ENCODE data around the gene SUN1.
"Not testable (repeated sequence)": the region's sequence is repeated elsewhere in the genome, so short reads cannot be mapped to it uniquely, and the experiment has no call there.

SUN1 gene

GRCh38 chr7:794207-794606 lies 38.1 kb upstream of the SUN1 start:
- Histone ChIP-seq H3K9me3 (ENCODE audit: control insufficient read depth in 2 of 2, low read length in 2 of 2) (no peaks in the 10 kb centered on the region), H3K9ac (ENCODE audit: low read length in 2 of 2) (no peak overlapping the region), H3K4me3 (ENCODE audit: low read length in 2 of 2) (no peak overlapping the region), H3K27me3 (ENCODE audit: control insufficient read depth in 1 of 2, insufficient read depth in 2 of 2, low read length in 2 of 2) (no peaks in the 10 kb centered on the region), H3K36me3 (ENCODE audit: control insufficient read depth in 2 of 2, insufficient read depth in 2 of 2, low read length in 2 of 2) (no peaks in the 10 kb centered on the region), H3K4me1 (ENCODE audit: control insufficient read depth, insufficient read depth, low read length) (peaks cover 16% of the 10 kb centered on the region), H3K27ac (ENCODE audit: low read length) (no peak overlapping the region)

DNA sequence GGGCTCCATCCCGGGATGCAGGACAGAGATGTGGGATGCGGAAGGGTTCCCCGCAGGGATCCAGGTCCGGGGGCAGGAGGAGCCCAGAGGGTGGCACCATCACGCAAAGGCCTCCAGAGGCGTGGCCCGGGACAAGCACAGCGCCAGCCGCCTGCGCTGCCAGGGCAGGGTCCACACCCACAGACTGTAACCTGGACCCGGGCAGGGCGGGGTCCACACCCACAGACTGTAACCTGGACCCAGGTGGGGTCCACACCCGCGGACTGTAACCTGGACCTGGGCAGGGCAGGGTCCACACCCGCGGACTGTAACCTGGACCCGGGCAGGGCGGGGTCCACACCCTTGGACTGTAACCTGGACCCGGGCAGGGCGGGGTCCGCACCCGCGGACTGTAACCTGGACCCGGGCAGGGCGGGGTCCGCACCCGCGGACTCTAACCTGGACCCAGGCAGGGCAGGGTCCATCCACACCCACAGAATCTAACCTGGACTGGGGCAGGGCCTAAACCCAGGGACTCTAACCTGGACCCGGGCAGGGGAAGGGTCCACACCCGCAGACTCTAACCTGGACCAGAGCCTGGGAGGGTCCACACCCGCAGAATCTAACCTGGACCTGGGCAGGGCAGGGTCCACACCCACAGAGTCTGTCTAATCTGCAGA lies 37.5 kb upstream of the SUN1 start:
- H3K36me3 ChIP-seq (ENCODE audit: control insufficient read depth in 2 of 2, insufficient read depth in 2 of 2, low read length in 2 of 2) = no peaks in the 10 kb centered on the region
- no peak overlapping the region for H3K9ac ChIP-seq (ENCODE audit: low read length in 2 of 2)
- peaks cover 16% of the 10 kb centered on the region for H3K4me1 ChIP-seq (ENCODE audit: control insufficient read depth, insufficient read depth, low read length)
- H3K27me3 ChIP-seq (ENCODE audit: control insufficient read depth in 1 of 2, insufficient read depth in 2 of 2, low read length in 2 of 2) = no peaks in the 10 kb centered on the region
- H3K4me3 ChIP-seq (ENCODE audit: low read length in 2 of 2) = no peak overlapping the region
- no peaks in the 10 kb centered on the region for H3K9me3 ChIP-seq (ENCODE audit: control insufficient read depth in 2 of 2, low read length in 2 of 2)
- H3K27ac ChIP-seq (ENCODE audit: low read length) = no peak overlapping the region

DNA sequence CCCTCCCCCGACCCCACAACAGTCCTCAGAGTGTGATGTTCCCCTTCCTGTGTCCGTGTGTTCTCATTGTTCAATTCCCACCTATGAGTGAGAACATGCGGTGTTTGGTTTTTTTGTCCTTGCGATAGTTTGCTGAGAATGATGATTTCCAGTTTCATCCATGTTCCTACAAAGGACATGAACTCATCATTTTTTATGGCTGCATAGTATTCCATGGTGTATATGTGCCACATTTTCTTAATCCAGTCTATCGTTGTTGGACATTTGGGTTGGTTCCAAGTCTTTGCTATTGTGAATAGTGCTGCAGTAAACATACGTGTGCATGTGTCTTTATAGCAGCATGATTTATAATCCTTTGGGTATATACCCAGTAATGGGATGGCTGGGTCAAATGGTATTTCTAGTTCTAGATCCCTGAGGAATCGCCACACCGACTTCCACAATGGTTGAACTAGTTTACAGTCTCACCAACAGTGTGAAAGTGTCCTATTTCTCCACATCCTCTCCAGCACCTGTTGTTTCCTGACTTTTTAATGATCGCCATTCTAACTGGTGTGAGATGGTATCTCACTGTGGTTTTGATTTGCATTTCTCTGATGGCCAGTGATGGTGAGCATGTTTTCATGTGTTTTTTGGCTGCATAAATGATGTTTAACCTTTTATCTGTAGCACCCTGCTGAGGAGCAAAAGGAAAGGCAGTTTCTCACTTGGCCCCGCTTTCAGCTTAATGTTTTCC lies 35.7 kb upstream of the SUN1 start:
- H3K4me1 ChIP-seq (ENCODE audit: control insufficient read depth, insufficient read depth, low read length) = peaks cover 23% of the 10 kb centered on the region
- not testable (repeated sequence) for H3K9me3 ChIP-seq (ENCODE audit: control insufficient read depth in 2 of 2, low read length in 2 of 2); H3K4me3 ChIP-seq (ENCODE audit: low read length in 2 of 2); H3K9ac ChIP-seq (ENCODE audit: low read length in 2 of 2); H3K27me3 ChIP-seq (ENCODE audit: control insufficient read depth in 1 of 2, insufficient read depth in 2 of 2, low read length in 2 of 2); H3K27ac ChIP-seq (ENCODE audit: low read length); H3K36me3 ChIP-seq (ENCODE audit: control insufficient read depth in 2 of 2, insufficient read depth in 2 of 2, low read length in 2 of 2)

GRCh38 chr7:798921-799470 lies 33.3 kb upstream of the SUN1 start:
- Histone ChIP-seq H3K27me3 (ENCODE audit: control insufficient read depth in 1 of 2, insufficient read depth in 2 of 2, low read length in 2 of 2) (no peaks in the 10 kb centered on the region), H3K36me3 (ENCODE audit: control insufficient read depth in 2 of 2, insufficient read depth in 2 of 2, low read length in 2 of 2) (no peaks in the 10 kb centered on the region), H3K9me3 (ENCODE audit: control insufficient read depth in 2 of 2, low read length in 2 of 2) (no peaks in the 10 kb centered on the region), H3K27ac (ENCODE audit: low read length) (no peak overlapping the region), H3K4me1 (ENCODE audit: control insufficient read depth, insufficient read depth, low read length) (peaks cover 34% of the 10 kb centered on the region), H3K9ac (ENCODE audit: low read length in 2 of 2) (no peak overlapping the region), H3K4me3 (ENCODE audit: low read length in 2 of 2) (no peak overlapping the region)

DNA sequence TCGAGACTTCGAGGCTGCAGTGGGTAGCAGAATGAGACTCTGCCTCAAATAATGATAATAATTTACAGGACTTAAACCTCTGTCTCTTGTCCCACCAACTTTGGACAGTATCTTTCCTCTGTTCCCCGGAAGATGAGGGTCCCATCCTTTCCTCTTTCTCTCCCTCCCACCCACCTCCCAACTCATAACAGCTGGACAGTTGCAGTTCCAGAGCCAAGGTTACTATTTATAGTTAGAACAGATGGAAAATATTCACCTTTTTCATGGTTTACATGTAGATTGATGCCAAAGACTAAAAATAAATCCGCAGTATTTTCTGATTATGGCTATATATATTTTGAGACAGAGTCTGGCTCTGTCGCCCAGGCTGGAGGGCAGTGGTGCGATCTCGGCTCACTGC lies 31.6 kb upstream of the SUN1 start:
- Histone ChIP-seq H3K9me3 (ENCODE audit: control insufficient read depth in 2 of 2, low read length in 2 of 2) (no peaks in the 10 kb centered on the region), H3K27me3 (ENCODE audit: control insufficient read depth in 1 of 2, insufficient read depth in 2 of 2, low read length in 2 of 2) (no peaks in the 10 kb centered on the region), H3K36me3 (ENCODE audit: control insufficient read depth in 2 of 2, insufficient read depth in 2 of 2, low read length in 2 of 2) (no peaks in the 10 kb centered on the region), H3K4me1 (ENCODE audit: control insufficient read depth, insufficient read depth, low read length) (peaks cover 26% of the 10 kb centered on the region), H3K4me3 (ENCODE audit: low read length in 2 of 2) (no peak overlapping the region), H3K9ac (ENCODE audit: low read length in 2 of 2) (no peak overlapping the region), H3K27ac (ENCODE audit: low read length) (no peak overlapping the region)

DNA sequence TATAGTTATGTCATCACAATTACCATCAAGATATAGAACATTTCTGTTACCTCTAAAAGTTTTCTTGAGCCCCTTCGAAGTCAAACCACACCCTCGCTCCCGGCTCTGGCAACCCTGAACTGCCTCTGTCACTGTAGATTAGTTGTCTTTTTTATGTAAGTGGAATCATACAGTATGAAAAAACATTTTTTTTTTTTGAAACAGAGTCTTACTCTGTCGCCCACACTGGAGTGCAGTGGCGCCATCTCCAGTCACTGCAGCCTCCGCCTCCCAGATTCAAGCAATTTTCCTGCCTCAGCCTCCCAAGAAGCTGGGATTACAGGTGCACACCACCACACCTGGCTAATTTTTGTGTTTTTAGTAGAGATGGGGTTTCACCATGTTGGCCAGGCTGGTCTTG lies 30.9 kb upstream of the SUN1 start:
- not testable (repeated sequence) for H3K9me3 ChIP-seq (ENCODE audit: control insufficient read depth in 2 of 2, low read length in 2 of 2); H3K9ac ChIP-seq (ENCODE audit: low read length in 2 of 2); H3K27me3 ChIP-seq (ENCODE audit: control insufficient read depth in 1 of 2, insufficient read depth in 2 of 2, low read length in 2 of 2); H3K36me3 ChIP-seq (ENCODE audit: control insufficient read depth in 2 of 2, insufficient read depth in 2 of 2, low read length in 2 of 2); H3K4me3 ChIP-seq (ENCODE audit: low read length in 2 of 2)
- Histone ChIP-seq H3K27ac (ENCODE audit: low read length) (peak overlapping the region; percentile 62), H3K4me1 (ENCODE audit: control insufficient read depth, insufficient read depth, low read length) (peaks cover 26% of the 10 kb centered on the region)

DNA sequence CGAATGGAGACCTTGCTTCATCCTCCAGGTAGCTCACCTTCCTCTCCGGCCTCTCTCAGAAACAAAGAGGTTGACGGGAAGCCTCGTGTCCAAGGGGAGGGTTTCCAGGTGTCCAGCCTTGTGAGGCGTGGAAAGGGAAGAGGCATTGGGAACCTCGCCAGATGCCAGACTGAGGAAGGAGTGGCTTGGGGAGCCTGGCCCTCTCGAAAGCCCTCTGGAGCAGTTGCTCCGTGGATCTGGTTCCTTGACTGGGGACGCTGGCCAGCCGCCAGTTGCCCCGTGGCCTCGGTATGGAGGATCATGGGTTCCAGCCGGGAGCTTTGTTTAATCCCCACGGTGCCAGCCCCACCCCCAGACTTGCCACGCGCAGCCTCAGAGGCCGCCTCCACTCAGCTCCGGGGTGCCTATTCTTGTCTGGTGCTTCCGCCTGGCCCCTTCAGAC lies 30.3 kb upstream of the SUN1 start:
- Histone ChIP-seq H3K9me3 (ENCODE audit: control insufficient read depth in 2 of 2, low read length in 2 of 2) (no peaks in the 10 kb centered on the region), H3K9ac (ENCODE audit: low read length in 2 of 2) (peak overlapping the region; percentile 21 to 61), H3K4me1 (ENCODE audit: control insufficient read depth, insufficient read depth, low read length) (peaks cover 26% of the 10 kb centered on the region), H3K4me3 (ENCODE audit: low read length in 2 of 2) (peak overlapping the region; percentile 54 to 59), H3K27ac (ENCODE audit: low read length) (peak overlapping the region; percentile 62), H3K27me3 (ENCODE audit: control insufficient read depth in 1 of 2, insufficient read depth in 2 of 2, low read length in 2 of 2) (no peaks in the 10 kb centered on the region), H3K36me3 (ENCODE audit: control insufficient read depth in 2 of 2, insufficient read depth in 2 of 2, low read length in 2 of 2) (no peaks in the 10 kb centered on the region)

GRCh38 chr7:802500-803242 lies 29.6 kb upstream of the SUN1 start:
- peaks cover 23% of the 10 kb centered on the region for H3K4me1 ChIP-seq (ENCODE audit: control insufficient read depth, insufficient read depth, low read length)
- peak overlapping the region; percentile 62 for H3K27ac ChIP-seq (ENCODE audit: low read length)
- H3K4me3 ChIP-seq (ENCODE audit: low read length in 2 of 2) = peak overlapping the region in 1 of 2 donors; percentile 59
- H3K36me3 ChIP-seq (ENCODE audit: control insufficient read depth in 2 of 2, insufficient read depth in 2 of 2, low read length in 2 of 2) = no peaks in the 10 kb centered on the region
- H3K9ac ChIP-seq (ENCODE audit: low read length in 2 of 2) = no peak overlapping the region
- H3K9me3 ChIP-seq (ENCODE audit: control insufficient read depth in 2 of 2, low read length in 2 of 2) = no peaks in the 10 kb centered on the region
- no peaks in the 10 kb centered on the region for H3K27me3 ChIP-seq (ENCODE audit: control insufficient read depth in 1 of 2, insufficient read depth in 2 of 2, low read length in 2 of 2)

DNA sequence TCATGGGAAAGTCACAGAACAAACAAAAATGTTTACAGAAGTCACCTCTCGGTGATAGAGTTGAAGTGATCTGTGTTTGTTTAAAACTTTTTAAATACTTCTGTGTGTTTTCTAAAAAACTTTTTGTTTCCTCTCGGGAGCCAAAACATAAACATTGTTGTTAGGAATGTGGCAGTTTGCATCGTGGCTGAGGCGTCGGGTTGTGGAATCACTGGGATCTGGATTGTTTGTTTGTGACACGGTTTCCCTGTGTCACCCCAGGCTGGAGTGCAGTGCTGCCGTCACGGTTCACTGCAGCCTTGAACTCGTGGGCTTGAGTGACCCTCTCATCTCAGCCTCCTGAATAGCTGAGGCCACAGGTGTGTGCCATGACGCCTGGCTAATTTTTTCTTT lies 29.0 kb upstream of the SUN1 start:
- Histone ChIP-seq H3K27ac (ENCODE audit: low read length) (no peak overlapping the region), H3K9me3 (ENCODE audit: control insufficient read depth in 2 of 2, low read length in 2 of 2) (no peaks in the 10 kb centered on the region), H3K36me3 (ENCODE audit: control insufficient read depth in 2 of 2, insufficient read depth in 2 of 2, low read length in 2 of 2) (no peaks in the 10 kb centered on the region), H3K27me3 (ENCODE audit: control insufficient read depth in 1 of 2, insufficient read depth in 2 of 2, low read length in 2 of 2) (no peaks in the 10 kb centered on the region), H3K4me3 (ENCODE audit: low read length in 2 of 2) (no peak overlapping the region), H3K9ac (ENCODE audit: low read length in 2 of 2) (no peak overlapping the region), H3K4me1 (ENCODE audit: control insufficient read depth, insufficient read depth, low read length) (peaks cover 18% of the 10 kb centered on the region)

GRCh38 chr7:803796-804195 lies 28.5 kb upstream of the SUN1 start:
- not testable (repeated sequence) for H3K27me3 ChIP-seq (ENCODE audit: control insufficient read depth in 1 of 2, insufficient read depth in 2 of 2, low read length in 2 of 2); H3K9me3 ChIP-seq (ENCODE audit: control insufficient read depth in 2 of 2, low read length in 2 of 2); H3K36me3 ChIP-seq (ENCODE audit: control insufficient read depth in 2 of 2, insufficient read depth in 2 of 2, low read length in 2 of 2); H3K9ac ChIP-seq (ENCODE audit: low read length in 2 of 2); H3K27ac ChIP-seq (ENCODE audit: low read length); H3K4me3 ChIP-seq (ENCODE audit: low read length in 2 of 2)
- peaks cover 18% of the 10 kb centered on the region for H3K4me1 ChIP-seq (ENCODE audit: control insufficient read depth, insufficient read depth, low read length)

Data from stomach smooth muscle (tissue), 2 donors.